H9 (cell line): ENCODE results near the gene C19orf33. TPM values are rescaled to one million over a fixed set of nuclear protein-coding genes. Genes with fewer than 3 reads are reported as not detected.

Experiments used
- DNase-seq: peaks from one replicate; pipeline ENCODE4 v3.0.0-alpha.2; 2017
- H2AFZ ChIP-seq: one replicate; pipeline ENCODE4 v1.6.1; 2013; ENCODE audit warnings: mild to moderate bottlenecking, low read length, control low read depth, moderate library complexity
- H2AK5ac ChIP-seq: 2 replicates; pipeline ENCODE4 v1.6.1; 2013; ENCODE audit warnings: low read length, control low read depth, mixed read lengths; ENCODE audit not compliant: insufficient read length
- H2BK120ac ChIP-seq: one replicate; pipeline ENCODE4 v1.6.1; 2013; ENCODE audit warnings: low read depth, mild to moderate bottlenecking, low read length, control low read depth, inconsistent platforms; ENCODE audit not compliant: poor library complexity, severe bottlenecking
- H2BK12ac ChIP-seq: 2 replicates; pipeline ENCODE4 v1.6.1; 2013; ENCODE audit warnings: low read length, control low read depth, mixed read lengths, low read depth; ENCODE audit not compliant: insufficient read length
- H2BK15ac ChIP-seq: 2 replicates; pipeline ENCODE4 v1.6.1; 2013; ENCODE audit warnings: low read depth, low read length, control low read depth
- H2BK20ac ChIP-seq: one replicate; pipeline ENCODE4 v1.6.1; 2013; ENCODE audit warnings: low read depth, mild to moderate bottlenecking, low read length, control low read depth, inconsistent platforms; ENCODE audit not compliant: poor library complexity, severe bottlenecking
- H2BK5ac ChIP-seq: 2 replicates; pipeline ENCODE4 v1.6.1; 2013; ENCODE audit warnings: low read length, control low read depth, mixed read lengths; ENCODE audit not compliant: insufficient read length
- H3K14ac ChIP-seq: 2 replicates; pipeline ENCODE4 v1.6.1; 2013; ENCODE audit warnings: low read length, control low read depth; ENCODE audit not compliant: insufficient read depth
- H3K18ac ChIP-seq: 2 replicates; pipeline ENCODE4 v1.6.1; 2013; ENCODE audit warnings: low read depth, mild to moderate bottlenecking, mixed read lengths, low read length, control low read depth; ENCODE audit not compliant: insufficient read length
- H3K23ac ChIP-seq: 2 replicates; pipeline ENCODE4 v1.6.1; 2013; ENCODE audit warnings: low read length, control low read depth, mixed read lengths, low read depth; ENCODE audit not compliant: insufficient read length
- H3K23me2 ChIP-seq: 2 replicates; pipeline ENCODE4 v1.6.1; 2013; ENCODE audit warnings: low read depth, mild to moderate bottlenecking, mixed read lengths, low read length, control low read depth; ENCODE audit not compliant: insufficient read length, poor library complexity, severe bottlenecking
- H3K27ac ChIP-seq: 2 replicates; pipeline ENCODE4 v1.5.1; 2013; ENCODE audit warnings: low read length, control low read depth, mixed read lengths, low read depth; ENCODE audit not compliant: insufficient read length
- H3K27me3 ChIP-seq: 2 replicates; pipeline ENCODE4 v1.6.1; 2013; ENCODE audit warnings: low read length, control low read depth, inconsistent platforms; ENCODE audit not compliant: insufficient read depth
- H3K4ac ChIP-seq: 2 replicates; pipeline ENCODE4 v1.6.1; 2013; ENCODE audit warnings: low read depth, mild to moderate bottlenecking, control low read depth, inconsistent platforms, low read length, moderate library complexity
- H3K4me1 ChIP-seq: 2 replicates; pipeline ENCODE4 v1.6.1; 2013; ENCODE audit warnings: low read length, control low read depth, inconsistent platforms; ENCODE audit not compliant: insufficient read depth
- H3K4me2 ChIP-seq: 2 replicates; pipeline ENCODE4 v1.6.1; 2013; ENCODE audit warnings: low read length, control low read depth, mixed read lengths; ENCODE audit not compliant: insufficient read length, insufficient read depth
- H3K56ac ChIP-seq: 2 replicates; pipeline ENCODE4 v1.6.1; 2013; ENCODE audit warnings: low read depth, mild to moderate bottlenecking, mixed read lengths, low read length, control low read depth; ENCODE audit not compliant: insufficient read length
- H3K79me1 ChIP-seq: 2 replicates; pipeline ENCODE4 v1.6.1; 2013; ENCODE audit warnings: low read depth, mild to moderate bottlenecking, moderate library complexity, low read length, control low read depth, inconsistent platforms; ENCODE audit not compliant: insufficient read depth, poor library complexity, severe bottlenecking
- H3K79me2 ChIP-seq: 2 replicates; pipeline ENCODE4 v1.6.1; 2013; ENCODE audit warnings: low read length, control low read depth, inconsistent platforms; ENCODE audit not compliant: insufficient read depth
- H3K9ac ChIP-seq: 2 replicates; pipeline ENCODE4 v1.6.1; 2013; ENCODE audit warnings: low read length, control low read depth, mixed read lengths; ENCODE audit not compliant: insufficient read length; ENCODE audit errors: extremely low read depth
- H3K9me3 ChIP-seq: one replicate; pipeline ENCODE4 v1.6.1; 2013; ENCODE audit warnings: low read depth, low read length, inconsistent platforms; ENCODE audit not compliant: control insufficient read depth
- H3T11ph ChIP-seq: one replicate; pipeline ENCODE4 v1.6.1; 2013; ENCODE audit warnings: mild to moderate bottlenecking, low read length, control low read depth, inconsistent platforms
- H4K20me1 ChIP-seq: one replicate; pipeline ENCODE4 v1.6.1; 2013; ENCODE audit not compliant: control insufficient read depth, insufficient read length, insufficient read depth
- H4K5ac ChIP-seq: 2 replicates; pipeline ENCODE4 v1.6.1; 2013; ENCODE audit warnings: low read depth, mild to moderate bottlenecking, mixed read lengths, low read length, control low read depth; ENCODE audit not compliant: insufficient read length
- H4K8ac ChIP-seq: replicated peaks from 2 replicates; pipeline ENCODE4 v1.6.1; 2013; ENCODE audit warnings: low read length, control low read depth, mixed read lengths, low read depth; ENCODE audit not compliant: insufficient read length
- H4K91ac ChIP-seq: 2 replicates; pipeline ENCODE4 v1.6.1; 2013; ENCODE audit warnings: low read depth, mild to moderate bottlenecking, moderate library complexity, mixed read lengths, low read length, control low read depth; ENCODE audit not compliant: insufficient read length
- H3K27ac Mint-ChIP-seq, 3 experiments: 2 replicates in 2 of 3; 3 replicates in 1 of 3; pipeline ENCODE4 v1.8.0; 2020 to 2021; ENCODE audit warnings: mixed read lengths in 3 of 3, mild to moderate bottlenecking in 1 of 3, moderate library complexity in 1 of 3
- H3K27me3 Mint-ChIP-seq: 2 replicates; pipeline ENCODE4 v1.8.0; 2021; ENCODE audit warnings: low read depth, mild to moderate bottlenecking, moderate library complexity, mixed read lengths
- H3K36me3 Mint-ChIP-seq, 3 experiments: 2 replicates in 2 of 3; 3 replicates in 1 of 3; pipeline ENCODE4 v1.8.0; 2020 to 2021; ENCODE audit warnings: low read depth in 3 of 3, mixed read lengths in 3 of 3; ENCODE audit not compliant: insufficient read depth in 1 of 3
- H3K4me1 Mint-ChIP-seq, 2 experiments: 2 replicates each; pipeline ENCODE4 v1.8.0; 2020; ENCODE audit warnings: mixed read lengths in 2 of 2
- H3K4me3 Mint-ChIP-seq, 2 experiments: 2 replicates in 1 of 2; 3 replicates in 1 of 2; pipeline ENCODE4 v1.8.0; 2020 to 2021; ENCODE audit warnings: mild to moderate bottlenecking in 2 of 2, mixed read lengths in 2 of 2, moderate library complexity in 1 of 2
- H3K9me3 Mint-ChIP-seq, 2 experiments: 2 replicates in 1 of 2; 3 replicates in 1 of 2; pipeline ENCODE4 v1.8.0; 2020; ENCODE audit warnings: mild to moderate bottlenecking in 2 of 2, mixed read lengths in 2 of 2, moderate library complexity in 1 of 2
- CTCF ChIP-seq: fragments of 200-600 bp; sonication (generic); conservative IDR thresholded peaks from 3 replicates; pipeline ENCODE4 v1.8.0; 2021; ENCODE audit warnings: antibody characterized with exemption, mild to moderate bottlenecking
- WGBS: extraction: QIAGEN DNeasy Blood & Tissue Kit; methylation state at CpG from one replicate; pipeline ENCODE4 v1.1.7; 2013; ENCODE audit warnings: missing lambda C conversion rate, low lambda C conversion rate, mixed read lengths; ENCODE audit not compliant: insufficient read length; ENCODE audit errors: extremely low coverage; 5-methylcytosine and 5-hydroxymethylcytosine counted together
- long read RNA-seq: library from polyadenylated mRNA; unstranded; transcript quantifications from one replicate; pipeline ENCODE4 v2.0.0, GENCODE V29; 2020
- total RNA-seq: library from RNA; stranded (reverse); gene quantifications from 2 replicates; pipeline ENCODE4 v1.2.1, GENCODE V29; 2021

Gene C19orf33
- total RNA-seq = 1.2 TPM in 1 of 2 replicates, not detected in the other
- long read RNA-seq = 0 reads

- H2AFZ ChIP-seq = no peak within 1 kb of the TSS
- H2BK120ac ChIP-seq = no peak within 1 kb of the TSS
- H4K8ac ChIP-seq = no peak within 1 kb of the TSS
- peak within 1 kb of the TSS; percentile 23 for H3K4me2 ChIP-seq
- no peak for TF ChIP-seq CTCF
- no peak within 1 kb of the TSS for H4K5ac ChIP-seq
- no peak within 1 kb of the TSS for H3T11ph ChIP-seq
- no peaks in the 10 kb centered on the region for H3K9me3 ChIP-seq
- H3K4me1 ChIP-seq = no peaks in the 10 kb centered on the region
- no peak within 1 kb of the TSS for H2BK12ac ChIP-seq
- Mint-ChIP-seq H3K27me3 (no peaks in the 10 kb centered on the region), H3K27ac (peak within 1 kb of the TSS in 1 of 3 experiments; percentile 59; a peak in 4 of 7 replicates), H3K4me3 (peak within 1 kb of the TSS; percentile 36 to 64; a peak in 4 of 5 replicates), H3K4me1 (peaks cover 14 to 16% of the 10 kb centered on the region in 2 experiments; a peak in 3 of 4 replicates), H3K36me3 (peaks cover 3 to 17% (median 8%) of the 10 kb centered on the region in 3 experiments; a peak in 6 of 7 replicates), H3K9me3 (no peaks in the 10 kb centered on the region)
- H4K91ac ChIP-seq = no peak within 1 kb of the TSS
- H3K4ac ChIP-seq = no peak within 1 kb of the TSS
- peak within 1 kb of the TSS; percentile 1; the same call in 1 of the 2 replicates for H3K14ac ChIP-seq
- H3K79me1 ChIP-seq = no peaks in the 10 kb centered on the region
- no peak within 1 kb of the TSS for H3K56ac ChIP-seq
- no peak within 1 kb of the TSS for H3K27ac ChIP-seq
- H2BK15ac ChIP-seq = no peak within 1 kb of the TSS
- no peak within 1 kb of the TSS for H2AK5ac ChIP-seq
- no CpG with 5 or more reads among the region's 28 CpGs for WGBS
- H3K23me2 ChIP-seq = no peaks in the 10 kb centered on the region
- no peak within 1 kb of the TSS for H3K18ac ChIP-seq
- H3K79me2 ChIP-seq = no peaks in the 10 kb centered on the region
- H3K27me3 ChIP-seq = no peaks in the 10 kb centered on the region
- DNase-seq = peak; percentile 85
- H3K23ac ChIP-seq = no peak within 1 kb of the TSS
- no peak within 1 kb of the TSS for H3K9ac ChIP-seq
- H2BK5ac ChIP-seq = no peak within 1 kb of the TSS
- no peaks in the 10 kb centered on the region for H4K20me1 ChIP-seq
- H2BK20ac ChIP-seq = no peak within 1 kb of the TSS
Observed at GRCh38 chr19:38303517-38304351, at the start of gene C19orf33. Gene C19orf33 (plus strand): TSS chr19:38304251. CDS start chr19:38304262, 11 bp downstream.
